HepG2 (cell line): ENCODE data around the gene UBE2E1. TPM values are rescaled to one million over a fixed set of nuclear protein-coding genes. Genes with fewer than 3 reads are reported as not detected.

ENCODE experiments used
- BCL6 ChIP-seq: IDR thresholded peaks from 2 replicates; pipeline ENCODE4 v1.6.1; 2016; ENCODE audit warnings: missing genetic modification reagents, missing compliant biosample characterization
- CSRNP1 ChIP-seq: sonication (generic); formaldehyde crosslinking; IDR thresholded peaks from 2 replicates; pipeline ENCODE4 v1.8.1; 2023; ENCODE audit warnings: mild to moderate bottlenecking, missing genetic modification reagents
- FOXJ3 ChIP-seq: sonication (generic); formaldehyde crosslinking; IDR thresholded peaks from 2 replicates; pipeline ENCODE4 v1.4.0; 2020; ENCODE audit warnings: missing genetic modification reagents, mild to moderate bottlenecking, borderline replicate concordance
- FOXM1 ChIP-seq: sonication (generic); formaldehyde crosslinking; IDR thresholded peaks from 2 replicates; pipeline ENCODE4 v1.5.0; 2020; ENCODE audit warnings: missing genetic modification reagents
- GPN1 ChIP-seq: sonication (generic); formaldehyde crosslinking; IDR thresholded peaks from 2 replicates; pipeline ENCODE4 v1.5.1; 2020; ENCODE audit warnings: missing genetic modification reagents, borderline replicate concordance
- GRHL1 ChIP-seq: sonication (generic); formaldehyde crosslinking; conservative IDR thresholded peaks from 2 replicates; pipeline ENCODE4 v1.8.0; 2022; ENCODE audit warnings: missing genetic modification reagents
- HIC2 ChIP-seq: sonication (generic); formaldehyde crosslinking; IDR thresholded peaks from 2 replicates; pipeline ENCODE4 v1.9.0; 2022; ENCODE audit warnings: low read depth, missing genetic modification reagents
- KLF13 ChIP-seq: sonication (generic); formaldehyde crosslinking; IDR thresholded peaks from 2 replicates; pipeline ENCODE4 v1.4.0; 2020; ENCODE audit warnings: mild to moderate bottlenecking, missing genetic modification reagents
- MBNL3 ChIP-seq: fragments of 250-450 bp; sonication (Bioruptor Pico); conservative IDR thresholded peaks from 2 replicates; pipeline ENCODE4 v1.8.0; 2022; ENCODE audit warnings: mild to moderate bottlenecking, inconsistent platforms
- NCOA2 ChIP-seq: sonication (generic); formaldehyde crosslinking; IDR thresholded peaks from 2 replicates; pipeline ENCODE4 v1.8.0; 2022; ENCODE audit warnings: inconsistent platforms
- NFE2 ChIP-seq: sonication (generic); formaldehyde crosslinking; IDR thresholded peaks from 2 replicates; pipeline ENCODE4 v1.4.0; 2020; ENCODE audit warnings: missing genetic modification reagents
- PREB ChIP-seq: sonication (generic); formaldehyde crosslinking; IDR thresholded peaks from 2 replicates; pipeline ENCODE4 v1.4.0; 2020; ENCODE audit warnings: missing genetic modification reagents
- RFX3 ChIP-seq: IDR thresholded peaks from 2 replicates; pipeline ENCODE4 v1.6.1; 2016; ENCODE audit warnings: missing biosample characterization, missing genetic modification reagents
- RNF2 ChIP-seq: fragments of 450-650 bp; conservative IDR thresholded peaks from 2 replicates; pipeline ENCODE4 v1.6.1; 2016; ENCODE audit warnings: low read depth
- SAFB2 ChIP-seq: sonication (generic); formaldehyde crosslinking; IDR thresholded peaks from 2 replicates; pipeline ENCODE4 v1.5.1; 2020; ENCODE audit warnings: missing genetic modification reagents, low read depth, mild to moderate bottlenecking, borderline replicate concordance
- ZBTB10 ChIP-seq: sonication (generic); formaldehyde crosslinking; IDR thresholded peaks from 2 replicates; pipeline ENCODE4 v1.4.0; 2020; ENCODE audit warnings: missing genetic modification reagents, borderline replicate concordance
- ZNF264 ChIP-seq: sonication (generic); formaldehyde crosslinking; IDR thresholded peaks from 2 replicates; pipeline ENCODE4 v1.4.0; 2020; ENCODE audit warnings: missing genetic modification reagents
- ZNF576 ChIP-seq: sonication (generic); formaldehyde crosslinking; IDR thresholded peaks from 2 replicates; pipeline ENCODE4 v1.4.0; 2020; ENCODE audit warnings: mild to moderate bottlenecking, missing genetic modification reagents
- ZNF746 ChIP-seq: sonication (generic); formaldehyde crosslinking; IDR thresholded peaks from 2 replicates; pipeline ENCODE4 v1.8.0; 2022; ENCODE audit warnings: mild to moderate bottlenecking, missing genetic modification reagents
- ZNF83 ChIP-seq: sonication (generic); formaldehyde crosslinking; IDR thresholded peaks from 2 replicates; pipeline ENCODE4 v1.4.0; 2020; ENCODE audit warnings: missing genetic modification reagents, mild to moderate bottlenecking, borderline replicate concordance
- ZSCAN21 ChIP-seq: sonication (generic); formaldehyde crosslinking; IDR thresholded peaks from 2 replicates; pipeline ENCODE4 v1.8.0; 2022; ENCODE audit warnings: mild to moderate bottlenecking, missing genetic modification reagents, moderate library complexity, borderline replicate concordance
- polyA plus RNA-seq, 8 experiments: library from polyadenylated mRNA; depleted of rRNA in 3 of 8; stranded (reverse) in 7 of 8; unstranded in 1 of 8; fragments of >200 nt; fragmentation: Illumina TruSeq in 4 of 8; extraction: Trizol in 4 of 8; gene quantifications; 2 replicates each; pipeline versions ENCODE4 v1.2.1 to v1.2.3, GENCODE V29; 2011 to 2016; ENCODE audit warnings: low read depth in 4 of 8, missing spikeins in 1 of 8, mixed read lengths in 1 of 8; ENCODE audit not compliant: insufficient read depth in 1 of 8
- total RNA-seq, 5 experiments: library from RNA; depleted of rRNA; stranded (reverse); fragments of >200 nt; fragmentation: Illumina TruSeq; extraction: Trizol; gene quantifications; 2 replicates each; pipeline ENCODE4 v1.2.3, GENCODE V29; 2016; ENCODE audit warnings: low read depth in 1 of 5

The UBE2E1 gene
- total and polyA plus RNA-seq, 2 of the 13 experiments (the other 11 are each of a cell fraction or from before 2014, with no cell fraction given), result 55.4 to 61.8 TPM

GRCh38 chr3:23900744-23901143 is 95.0 kb downstream of the UBE2E1 start (continued):
- no peak for TF ChIP-seq ZSCAN21 (CRISPR knock-in tag)
- TF ChIP-seq RNF2, result no peak
- no peak for TF ChIP-seq MBNL3 (CRISPR knock-in tag)
- TF ChIP-seq SAFB2 (CRISPR knock-in tag), result no peak
- no peak for TF ChIP-seq FOXM1 (CRISPR knock-in tag)
- TF ChIP-seq HIC2, result no peak
- TF ChIP-seq FOXJ3 (CRISPR knock-in tag), result 0 out of 2 replicates have a peak, but pooled peaks have one; percentile 23
- TF ChIP-seq NCOA2 (CRISPR knock-in tag), result peak; percentile 42; the same call in 1 of the 2 replicates
- TF ChIP-seq RFX3 (CRISPR knock-in tag), result no peak
- peak; percentile 92 for TF ChIP-seq BCL6 (CRISPR knock-in tag)
- no peak for TF ChIP-seq NFE2 (CRISPR knock-in tag)
- no peak for TF ChIP-seq GPN1 (CRISPR knock-in tag)
- no peak for TF ChIP-seq ZBTB10 (CRISPR knock-in tag)
- no peak for TF ChIP-seq ZNF83 (CRISPR knock-in tag)
- no peak for TF ChIP-seq CSRNP1 (CRISPR knock-in tag)
- TF ChIP-seq ZNF576 (CRISPR knock-in tag), result no peak
- no peak for TF ChIP-seq PREB (CRISPR knock-in tag)
- TF ChIP-seq ZNF746 (CRISPR knock-in tag), result no peak
- no peak for TF ChIP-seq ZNF264
- TF ChIP-seq GRHL1 (CRISPR knock-in tag), result no peak
- TF ChIP-seq KLF13 (CRISPR knock-in tag), result no peak
